ENCODE data around the gene ZCCHC24. TPM values are rescaled to one million over a fixed set of nuclear protein-coding genes. Genes with fewer than 3 reads are reported as not detected.

ZCCHC24 gene
- total RNA-seq, 1 donor, result 4.0 TPM

- H3K4me1 ChIP-seq (ENCODE audit: insufficient read depth, low read length), result no peaks in the 10 kb centered on the region
- H3K4me3 ChIP-seq (ENCODE audit: low read length), result no peak overlapping the region
- peaks cover 4% of the 10 kb centered on the region for H3K27me3 ChIP-seq (ENCODE audit: insufficient read depth, low read length)
- H3K9me3 ChIP-seq (ENCODE audit: low read depth, low read length), result no peaks in the 10 kb centered on the region
These were observed 34.0 kb upstream of the ZCCHC24 start for GRCh38 chr10:79479283-79479909.

GRCh38 chr10:79477456-79477855 lies 32.0 kb upstream of the ZCCHC24 start:
- peaks cover 5% of the 10 kb centered on the region for H3K4me1 ChIP-seq (ENCODE audit: insufficient read depth, low read length)
- H3K9me3 ChIP-seq (ENCODE audit: low read depth, low read length), result no peaks in the 10 kb centered on the region
- no peak overlapping the region for H3K4me3 ChIP-seq (ENCODE audit: low read length)
- peaks cover 4% of the 10 kb centered on the region for H3K27me3 ChIP-seq (ENCODE audit: insufficient read depth, low read length)

GRCh38 chr10:79476645-79477044 lies 31.2 kb upstream of the ZCCHC24 start:
- peaks cover 4% of the 10 kb centered on the region for H3K27me3 ChIP-seq (ENCODE audit: insufficient read depth, low read length)
- H3K4me3 ChIP-seq (ENCODE audit: low read length), result no peak overlapping the region
- H3K9me3 ChIP-seq (ENCODE audit: low read depth, low read length), result no peaks in the 10 kb centered on the region
- peaks cover 5% of the 10 kb centered on the region for H3K4me1 ChIP-seq (ENCODE audit: insufficient read depth, low read length)

GRCh38 chr10:79475877-79476276 lies 30.5 kb upstream of the ZCCHC24 start:
- Histone ChIP-seq H3K27me3 (ENCODE audit: insufficient read depth, low read length) (peaks cover 4% of the 10 kb centered on the region), H3K4me1 (ENCODE audit: insufficient read depth, low read length) (peaks cover 5% of the 10 kb centered on the region), H3K4me3 (ENCODE audit: low read length) (no peak overlapping the region), H3K9me3 (ENCODE audit: low read depth, low read length) (no peaks in the 10 kb centered on the region)

- peaks cover 5% of the 10 kb centered on the region for H3K4me1 ChIP-seq (ENCODE audit: insufficient read depth, low read length)
- H3K4me3 ChIP-seq (ENCODE audit: low read length), result no peak overlapping the region
- H3K9me3 ChIP-seq (ENCODE audit: low read depth, low read length), result no peaks in the 10 kb centered on the region
- peaks cover 2% of the 10 kb centered on the region for H3K27me3 ChIP-seq (ENCODE audit: insufficient read depth, low read length)
These were observed 29.8 kb upstream of the ZCCHC24 start for GRCh38 chr10:79475119-79475653.

GRCh38 chr10:79473496-79474095 lies 28.2 kb upstream of the ZCCHC24 start:
- Histone ChIP-seq H3K27me3 (ENCODE audit: insufficient read depth, low read length) (no peaks in the 10 kb centered on the region), H3K9me3 (ENCODE audit: low read depth, low read length) (no peaks in the 10 kb centered on the region), H3K4me3 (ENCODE audit: low read length) (no peak overlapping the region), H3K4me1 (ENCODE audit: insufficient read depth, low read length) (peaks cover 5% of the 10 kb centered on the region)

- Histone ChIP-seq H3K4me3 (ENCODE audit: low read length) (no peak overlapping the region), H3K4me1 (ENCODE audit: insufficient read depth, low read length) (peaks cover 11% of the 10 kb centered on the region), H3K9me3 (ENCODE audit: low read depth, low read length) (no peaks in the 10 kb centered on the region), H3K27me3 (ENCODE audit: insufficient read depth, low read length) (no peaks in the 10 kb centered on the region)
These were observed 27.5 kb upstream of the ZCCHC24 start for GRCh38 chr10:79472951-79473350.

GRCh38 chr10:79472449-79472848 lies 27.0 kb upstream of the ZCCHC24 start:
- H3K4me3 ChIP-seq (ENCODE audit: low read length), result no peak overlapping the region
- H3K4me1 ChIP-seq (ENCODE audit: insufficient read depth, low read length), result peaks cover 16% of the 10 kb centered on the region
- no peaks in the 10 kb centered on the region for H3K9me3 ChIP-seq (ENCODE audit: low read depth, low read length)
- no peaks in the 10 kb centered on the region for H3K27me3 ChIP-seq (ENCODE audit: insufficient read depth, low read length)

- Histone ChIP-seq H3K9me3 (ENCODE audit: low read depth, low read length) (no peaks in the 10 kb centered on the region), H3K27me3 (ENCODE audit: insufficient read depth, low read length) (no peaks in the 10 kb centered on the region), H3K4me1 (ENCODE audit: insufficient read depth, low read length) (peaks cover 18% of the 10 kb centered on the region), H3K4me3 (ENCODE audit: low read length) (no peak overlapping the region)
These were observed 26.4 kb upstream of the ZCCHC24 start for GRCh38 chr10:79471776-79472175.

GRCh38 chr10:79470096-79470495 lies 24.7 kb upstream of the ZCCHC24 start:
- H3K27me3 ChIP-seq (ENCODE audit: insufficient read depth, low read length), result no peaks in the 10 kb centered on the region
- H3K4me3 ChIP-seq (ENCODE audit: low read length), result no peak overlapping the region
- H3K9me3 ChIP-seq (ENCODE audit: low read depth, low read length), result no peaks in the 10 kb centered on the region
- peaks cover 18% of the 10 kb centered on the region for H3K4me1 ChIP-seq (ENCODE audit: insufficient read depth, low read length)

- Histone ChIP-seq H3K4me3 (ENCODE audit: low read length) (no peak overlapping the region), H3K9me3 (ENCODE audit: low read depth, low read length) (no peaks in the 10 kb centered on the region), H3K27me3 (ENCODE audit: insufficient read depth, low read length) (no peaks in the 10 kb centered on the region), H3K4me1 (ENCODE audit: insufficient read depth, low read length) (peaks cover 18% of the 10 kb centered on the region)
These were observed 23.6 kb upstream of the ZCCHC24 start for GRCh38 chr10:79468841-79469585.

GRCh38 chr10:79468015-79468560 lies 22.7 kb upstream of the ZCCHC24 start:
- Histone ChIP-seq H3K4me3 (ENCODE audit: low read length) (no peak overlapping the region), H3K27me3 (ENCODE audit: insufficient read depth, low read length) (no peaks in the 10 kb centered on the region), H3K4me1 (ENCODE audit: insufficient read depth, low read length) (peaks cover 15% of the 10 kb centered on the region), H3K9me3 (ENCODE audit: low read depth, low read length) (no peaks in the 10 kb centered on the region)

GRCh38 chr10:79465341-79465740 lies 19.9 kb upstream of the ZCCHC24 start:
- H3K9me3 ChIP-seq (ENCODE audit: low read depth, low read length), result no peaks in the 10 kb centered on the region
- H3K4me3 ChIP-seq (ENCODE audit: low read length), result no peak overlapping the region
- H3K27me3 ChIP-seq (ENCODE audit: insufficient read depth, low read length), result no peaks in the 10 kb centered on the region
- peaks cover 13% of the 10 kb centered on the region for H3K4me1 ChIP-seq (ENCODE audit: insufficient read depth, low read length)

- no peaks in the 10 kb centered on the region for H3K9me3 ChIP-seq (ENCODE audit: low read depth, low read length)
- H3K4me3 ChIP-seq (ENCODE audit: low read length), result no peak overlapping the region
- H3K4me1 ChIP-seq (ENCODE audit: insufficient read depth, low read length), result peaks cover 13% of the 10 kb centered on the region
- no peaks in the 10 kb centered on the region for H3K27me3 ChIP-seq (ENCODE audit: insufficient read depth, low read length)
These were observed 18.4 kb upstream of the ZCCHC24 start for GRCh38 chr10:79463578-79464496.
